ENCODE measurements around the gene DNASE1. TPM values are rescaled to one million over a fixed set of nuclear protein-coding genes. Genes with fewer than 3 reads are reported as not detected.

Gene DNASE1
- total RNA-seq, 1 donor from 2014 or later: 18.4 TPM

- no peak for ATAC-seq
- H3K27ac ChIP-seq: no peak overlapping the region
- TF ChIP-seq, protein P1, sequence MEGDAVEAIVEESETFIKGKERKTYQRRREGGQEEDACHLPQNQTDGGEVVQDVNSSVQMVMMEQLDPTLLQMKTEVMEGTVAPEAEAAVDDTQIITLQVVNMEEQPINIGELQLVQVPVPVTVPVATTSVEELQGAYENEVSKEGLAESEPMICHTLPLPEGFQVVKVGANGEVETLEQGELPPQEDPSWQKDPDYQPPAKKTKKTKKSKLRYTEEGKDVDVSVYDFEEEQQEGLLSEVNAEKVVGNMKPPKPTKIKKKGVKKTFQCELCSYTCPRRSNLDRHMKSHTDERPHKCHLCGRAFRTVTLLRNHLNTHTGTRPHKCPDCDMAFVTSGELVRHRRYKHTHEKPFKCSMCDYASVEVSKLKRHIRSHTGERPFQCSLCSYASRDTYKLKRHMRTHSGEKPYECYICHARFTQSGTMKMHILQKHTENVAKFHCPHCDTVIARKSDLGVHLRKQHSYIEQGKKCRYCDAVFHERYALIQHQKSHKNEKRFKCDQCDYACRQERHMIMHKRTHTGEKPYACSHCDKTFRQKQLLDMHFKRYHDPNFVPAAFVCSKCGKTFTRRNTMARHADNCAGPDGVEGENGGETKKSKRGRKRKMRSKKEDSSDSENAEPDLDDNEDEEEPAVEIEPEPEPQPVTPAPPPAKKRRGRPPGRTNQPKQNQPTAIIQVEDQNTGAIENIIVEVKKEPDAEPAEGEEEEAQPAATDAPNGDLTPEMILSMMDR (IDR thresholded peaks at IDR 0.05): no peak
Observed at GRCh38 chr16:3609895-3610697, 44.4 kb upstream of the DNASE1 start.

DNA sequence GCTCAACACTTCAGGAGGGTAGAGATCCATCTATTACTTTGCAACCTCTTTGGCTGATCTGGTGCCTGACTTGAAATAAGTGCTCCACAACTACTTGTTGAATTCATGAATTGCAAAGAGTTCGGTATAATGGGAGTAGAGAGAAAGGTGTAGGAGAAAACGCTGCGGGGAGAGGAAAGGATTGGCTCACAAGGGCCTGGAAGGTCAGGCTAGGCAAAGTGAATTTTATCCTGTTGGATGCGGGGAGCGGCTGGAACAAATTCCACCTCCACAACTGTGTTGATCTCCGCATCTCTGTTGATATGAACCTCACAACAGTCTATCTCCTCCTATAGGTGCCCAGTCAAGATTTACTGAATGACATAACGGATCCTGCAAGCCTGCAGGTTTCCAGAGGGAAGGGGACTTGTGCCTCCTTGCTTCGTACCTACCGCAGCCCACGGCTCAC lies 43.8 kb upstream of the DNASE1 start:
- ATAC-seq: no peak
- H3K36me3 ChIP-seq: peaks cover 7% of the 10 kb centered on the region
- no peaks in the 10 kb centered on the region for H3K9me3 ChIP-seq
- peak overlapping the region; percentile 100 for H3K4me3 ChIP-seq
- DNase-seq: no peak
- TF ChIP-seq, protein P1 (IDR thresholded peaks at IDR 0.05): no peak
- H3K4me1 ChIP-seq: peaks cover 12% of the 10 kb centered on the region
- no peaks in the 10 kb centered on the region for H3K27me3 ChIP-seq
- H3K27ac ChIP-seq: peak overlapping the region; percentile 86
- intact Hi-C loops (cut with DNase I): no loop called here

More at GRCh38 chr16:3609895-3610697, 44.4 kb upstream of the DNASE1 start:
- Histone ChIP-seq H3K9me3 (no peaks in the 10 kb centered on the region), H3K36me3 (peaks cover 7% of the 10 kb centered on the region), H3K4me1 (peaks cover 12% of the 10 kb centered on the region), H3K4me3 (peak overlapping the region; percentile 100), H3K27me3 (no peaks in the 10 kb centered on the region)
- intact Hi-C loops (cut with DNase I): no loop called here
- DNase-seq: no peak

DNA sequence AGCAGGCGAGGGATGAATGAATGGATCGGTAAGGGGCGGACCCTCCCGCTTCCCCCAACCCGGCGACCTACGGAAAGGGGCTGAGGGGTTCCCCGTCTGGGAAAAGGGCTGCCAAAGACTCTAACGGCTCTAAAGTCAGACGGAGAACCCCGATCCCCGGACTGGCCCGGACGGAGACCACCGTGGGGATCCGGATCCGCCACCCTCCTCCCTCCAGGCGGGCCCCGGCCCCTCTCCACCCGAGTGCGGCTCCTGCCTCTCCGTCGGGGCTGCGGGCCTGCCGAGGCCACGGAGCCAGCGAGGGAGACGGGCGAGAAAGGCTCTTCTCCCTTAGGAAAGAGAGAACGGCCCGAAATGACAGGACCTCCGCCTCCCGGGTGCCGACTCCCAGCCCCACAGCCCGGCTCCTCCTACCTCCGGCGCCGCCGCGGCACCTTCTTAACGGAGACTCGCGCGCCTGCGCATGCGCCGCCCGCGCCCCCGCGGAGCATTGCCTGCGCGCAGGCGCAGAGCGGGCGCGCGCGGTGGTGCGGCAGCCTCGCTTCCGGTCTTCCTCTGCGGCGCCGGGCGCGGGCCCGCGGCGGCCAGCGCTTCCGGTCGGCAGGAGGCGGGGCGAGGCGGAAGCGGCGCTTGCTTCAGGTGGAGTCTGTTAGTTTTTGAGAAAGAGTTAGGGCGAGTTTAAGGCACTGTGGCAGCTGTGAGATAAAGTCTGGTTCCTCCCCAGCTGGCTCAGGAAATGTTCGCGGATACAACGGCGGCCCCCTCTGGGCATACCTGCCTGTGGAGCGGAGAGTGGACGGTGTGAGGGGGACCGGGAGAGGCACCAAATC lies 43.1 kb upstream of the DNASE1 start, which contains the start of gene SLX4:
TSS of gene SLX4 (minus strand) at position 461 of the 830 bp plus-strand sequence. CDS start 2,642 bp downstream, outside the sequence.
- no peaks in the 10 kb centered on the region for H3K27me3 ChIP-seq
- peak within 1 kb of the TSS; percentile 100 for H3K4me3 ChIP-seq
- peak; percentile 98 for ATAC-seq
- H3K36me3 ChIP-seq: peaks cover 2% of the 10 kb centered on the region
- H3K9me3 ChIP-seq: no peaks in the 10 kb centered on the region
- H3K27ac ChIP-seq: peak within 1 kb of the TSS; percentile 86
- intact Hi-C loops (cut with DNase I): no loop called here
- TF ChIP-seq, protein P1 (IDR thresholded peaks at IDR 0.05): no peak
- H3K4me1 ChIP-seq: peaks cover 12% of the 10 kb centered on the region
- DNase-seq: peak; percentile 96

DNA sequence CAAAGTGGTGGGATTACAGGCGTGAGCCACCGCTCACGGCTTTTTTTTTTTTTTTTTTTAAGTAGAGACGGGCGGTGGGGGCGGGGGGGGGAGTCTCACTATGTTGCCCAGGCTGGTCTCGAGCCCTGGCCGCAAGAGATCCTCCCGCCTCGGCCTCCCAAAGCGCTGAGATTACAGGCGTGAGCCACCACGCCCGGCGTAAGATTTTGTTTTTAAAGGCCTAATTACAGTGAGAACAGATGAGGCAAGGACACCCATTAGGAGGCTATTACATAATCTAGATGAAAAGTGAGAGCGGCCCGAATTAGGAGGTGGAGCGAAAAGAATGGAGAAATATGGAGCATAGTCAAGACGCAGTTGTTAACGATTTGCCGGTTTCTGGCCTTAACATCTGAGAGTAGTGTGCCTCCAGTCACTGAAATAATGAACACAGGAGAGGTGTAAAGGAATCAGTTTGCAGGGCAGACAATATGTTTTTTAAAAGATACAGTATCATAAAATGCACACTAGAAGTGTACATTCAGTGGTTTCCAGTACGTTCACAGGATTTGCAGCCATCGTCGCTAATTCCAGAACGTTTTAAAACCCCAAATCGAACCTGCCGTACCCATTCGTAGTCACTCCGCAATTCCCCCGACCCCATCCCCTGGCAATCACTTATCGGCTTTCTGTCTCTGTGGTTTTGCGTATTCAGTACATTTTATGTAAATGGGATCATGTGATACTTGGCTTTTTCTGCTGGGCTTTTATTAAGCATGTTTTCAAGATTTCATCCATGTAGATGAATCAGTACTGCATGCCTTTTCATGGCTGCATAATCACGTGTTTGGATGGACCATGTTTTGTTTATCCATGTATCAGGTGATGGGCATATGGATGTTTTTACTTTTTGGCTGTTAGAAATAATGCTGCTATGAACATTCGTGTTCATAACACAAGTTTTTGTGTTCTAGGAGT lies 41.7 kb upstream of the DNASE1 start:
- no peak for DNase-seq
- no peaks in the 10 kb centered on the region for H3K36me3 ChIP-seq
- peaks cover 12% of the 10 kb centered on the region for H3K4me1 ChIP-seq
- TF ChIP-seq, protein P1 (IDR thresholded peaks at IDR 0.05): no peak
- H3K4me3 ChIP-seq: peak overlapping the region; percentile 100
- no peaks in the 10 kb centered on the region for H3K27me3 ChIP-seq
- intact Hi-C loops (cut with DNase I): no loop called here
- H3K27ac ChIP-seq: no peak overlapping the region
- no peaks in the 10 kb centered on the region for H3K9me3 ChIP-seq
- ATAC-seq: no peak

DNA sequence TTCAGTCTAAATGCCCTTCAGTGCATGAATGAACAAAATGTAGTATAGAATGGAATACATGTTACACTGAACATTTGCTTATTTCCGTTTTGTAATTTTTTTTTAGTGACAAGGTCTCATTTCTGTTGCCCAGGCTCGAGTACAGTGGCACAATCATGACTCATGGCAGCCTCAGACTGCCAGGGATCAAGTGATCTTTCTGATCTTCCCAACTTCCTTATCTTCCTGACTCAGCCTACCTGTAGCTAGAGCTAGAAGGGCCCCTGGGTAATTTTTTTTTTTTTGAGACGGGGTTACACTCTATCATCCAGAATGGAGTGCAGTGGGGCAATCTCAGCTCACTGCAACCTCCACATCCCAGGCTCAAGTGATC lies 35.7 kb upstream of the DNASE1 start:
- intact Hi-C loops (cut with DNase I): no loop called here
- Histone ChIP-seq H3K36me3 (no peaks in the 10 kb centered on the region), H3K27ac (no peak overlapping the region), H3K27me3 (no peaks in the 10 kb centered on the region), H3K9me3 (no peaks in the 10 kb centered on the region), H3K4me3 (no peak overlapping the region), H3K4me1 (no peaks in the 10 kb centered on the region)
- ATAC-seq (no peak), DNase-seq (no peak)
- TF ChIP-seq, protein P1 (IDR thresholded peaks at IDR 0.05): no peak

Measured in upper lobe of right lung (tissue), 1 donor.